ENCODE measurements around the gene TMEM174. TPM values are rescaled to one million over a fixed set of nuclear protein-coding genes. Genes with fewer than 3 reads are reported as not detected.
"Not testable (repeated sequence)": the region's sequence is repeated elsewhere in the genome, so short reads cannot be mapped to it uniquely, and the experiment has no call there.

The TMEM174 gene
- total RNA-seq, 1 donor from 2014 or later: not detected

DNA sequence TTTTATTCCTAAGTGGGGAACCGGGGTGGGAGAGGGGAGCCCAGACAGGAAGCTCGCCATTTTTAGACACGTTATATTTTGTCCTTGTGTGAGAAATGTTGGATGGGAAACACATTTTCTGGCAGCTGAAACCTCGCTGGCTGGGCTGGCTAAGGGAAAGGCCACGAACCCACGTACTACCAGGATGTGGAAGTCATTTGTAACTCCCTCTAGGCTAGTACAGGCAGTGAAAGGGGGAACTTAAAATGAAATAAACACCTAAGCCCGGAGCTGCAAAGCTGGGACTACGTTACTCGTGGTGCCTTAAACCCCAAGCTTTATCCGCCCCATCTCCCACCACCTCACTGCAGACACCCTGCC is 42.5 kb downstream of the TMEM174 start:
- TF ChIP-seq, protein P1, sequence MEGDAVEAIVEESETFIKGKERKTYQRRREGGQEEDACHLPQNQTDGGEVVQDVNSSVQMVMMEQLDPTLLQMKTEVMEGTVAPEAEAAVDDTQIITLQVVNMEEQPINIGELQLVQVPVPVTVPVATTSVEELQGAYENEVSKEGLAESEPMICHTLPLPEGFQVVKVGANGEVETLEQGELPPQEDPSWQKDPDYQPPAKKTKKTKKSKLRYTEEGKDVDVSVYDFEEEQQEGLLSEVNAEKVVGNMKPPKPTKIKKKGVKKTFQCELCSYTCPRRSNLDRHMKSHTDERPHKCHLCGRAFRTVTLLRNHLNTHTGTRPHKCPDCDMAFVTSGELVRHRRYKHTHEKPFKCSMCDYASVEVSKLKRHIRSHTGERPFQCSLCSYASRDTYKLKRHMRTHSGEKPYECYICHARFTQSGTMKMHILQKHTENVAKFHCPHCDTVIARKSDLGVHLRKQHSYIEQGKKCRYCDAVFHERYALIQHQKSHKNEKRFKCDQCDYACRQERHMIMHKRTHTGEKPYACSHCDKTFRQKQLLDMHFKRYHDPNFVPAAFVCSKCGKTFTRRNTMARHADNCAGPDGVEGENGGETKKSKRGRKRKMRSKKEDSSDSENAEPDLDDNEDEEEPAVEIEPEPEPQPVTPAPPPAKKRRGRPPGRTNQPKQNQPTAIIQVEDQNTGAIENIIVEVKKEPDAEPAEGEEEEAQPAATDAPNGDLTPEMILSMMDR (IDR thresholded peaks at IDR 0.05; ENCODE audit: insufficient read depth, low read length, poor library complexity, severe bottlenecking): no peak
- H3K4me3 ChIP-seq (ENCODE audit: low read depth, low read length): peak overlapping the region; percentile 46
- H3K27me3 ChIP-seq (ENCODE audit: control insufficient read depth, insufficient read depth, low read length): no peaks in the 10 kb centered on the region
- no peaks in the 10 kb centered on the region for H3K36me3 ChIP-seq (ENCODE audit: control insufficient read depth, insufficient read depth, low read length)
- DNase-seq (ENCODE audit: low read depth): no peak

DNA sequence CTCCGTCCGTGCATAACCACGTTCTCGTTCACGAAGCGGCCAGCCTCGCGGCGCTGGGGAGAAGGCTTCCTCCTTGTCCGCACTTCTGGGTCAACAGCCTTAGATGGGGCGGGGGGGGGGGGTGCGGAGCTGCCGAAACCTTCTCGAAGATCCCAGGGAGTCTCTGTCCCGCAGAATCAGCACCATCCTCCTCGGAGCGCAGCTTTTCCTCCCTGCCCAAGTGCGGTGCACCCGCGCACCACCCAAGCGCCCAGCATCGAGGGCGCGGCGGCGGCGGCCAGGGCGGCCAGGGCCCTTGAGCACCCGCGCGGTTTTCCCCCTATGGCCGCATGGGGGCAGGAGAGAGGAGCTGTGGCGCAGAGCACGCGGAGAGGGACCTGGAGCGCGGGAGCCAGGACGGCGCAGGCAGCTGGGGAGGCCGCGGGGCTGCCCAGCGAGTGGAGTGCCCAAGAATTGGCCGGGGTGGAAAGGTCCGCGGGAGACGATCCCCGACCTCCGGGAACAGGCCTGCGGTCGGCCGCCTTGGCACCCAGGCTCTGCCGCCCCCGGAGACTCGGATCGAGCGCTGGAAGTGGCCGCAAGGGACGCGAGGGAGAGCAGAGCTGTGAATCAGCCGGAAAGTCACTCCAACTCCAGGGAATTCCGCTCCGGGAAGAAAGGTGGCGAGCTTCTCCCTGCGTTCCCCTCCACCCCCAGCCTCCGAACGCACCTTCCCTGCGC is 43.1 kb downstream of the TMEM174 start:
- TF ChIP-seq, protein P1 (IDR thresholded peaks at IDR 0.05; ENCODE audit: insufficient read depth, low read length, poor library complexity, severe bottlenecking): peak; percentile 43
- H3K27me3 ChIP-seq (ENCODE audit: control insufficient read depth, insufficient read depth, low read length): no peaks in the 10 kb centered on the region
- H3K4me3 ChIP-seq (ENCODE audit: low read depth, low read length): peak overlapping the region; percentile 46
- DNase-seq (ENCODE audit: low read depth): no peak
- H3K36me3 ChIP-seq (ENCODE audit: control insufficient read depth, insufficient read depth, low read length): no peaks in the 10 kb centered on the region

DNA sequence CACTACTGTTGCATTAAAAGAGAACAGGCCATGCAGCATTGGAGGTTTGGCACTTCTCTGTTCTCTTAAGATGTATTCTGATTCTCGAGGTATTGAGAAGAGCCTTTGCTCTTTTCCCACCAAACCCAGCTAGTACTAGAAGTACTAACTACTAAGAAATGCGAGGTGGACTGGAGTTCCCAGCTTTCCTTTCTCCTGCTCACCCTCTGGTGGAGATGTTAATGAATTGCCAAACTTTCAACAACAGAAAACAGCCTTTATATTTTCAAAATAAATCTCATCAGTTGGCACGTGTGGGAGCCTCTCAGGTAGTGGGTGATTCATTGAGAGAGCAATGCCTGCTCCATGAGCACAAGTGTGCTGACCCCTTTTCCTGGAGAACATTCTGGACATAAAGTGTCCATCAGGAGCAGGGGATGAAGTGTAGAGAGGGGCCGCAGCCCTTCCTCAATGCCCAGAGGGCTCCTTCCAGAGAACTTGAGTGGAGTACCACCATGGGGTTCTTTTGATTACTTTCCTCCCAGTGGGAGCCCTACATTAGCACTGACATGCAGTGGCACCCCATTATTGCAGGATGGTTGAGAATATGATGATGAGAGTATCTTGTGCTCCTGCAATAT is 45.7 kb downstream of the TMEM174 start:
- no peak for DNase-seq (ENCODE audit: low read depth)
- Histone ChIP-seq H3K4me3 (ENCODE audit: low read depth, low read length) (no peak overlapping the region), H3K36me3 (ENCODE audit: control insufficient read depth, insufficient read depth, low read length) (no peaks in the 10 kb centered on the region), H3K27me3 (ENCODE audit: control insufficient read depth, insufficient read depth, low read length) (no peaks in the 10 kb centered on the region)
- TF ChIP-seq, protein P1 (IDR thresholded peaks at IDR 0.05; ENCODE audit: insufficient read depth, low read length, poor library complexity, severe bottlenecking): peak; percentile 51

DNA sequence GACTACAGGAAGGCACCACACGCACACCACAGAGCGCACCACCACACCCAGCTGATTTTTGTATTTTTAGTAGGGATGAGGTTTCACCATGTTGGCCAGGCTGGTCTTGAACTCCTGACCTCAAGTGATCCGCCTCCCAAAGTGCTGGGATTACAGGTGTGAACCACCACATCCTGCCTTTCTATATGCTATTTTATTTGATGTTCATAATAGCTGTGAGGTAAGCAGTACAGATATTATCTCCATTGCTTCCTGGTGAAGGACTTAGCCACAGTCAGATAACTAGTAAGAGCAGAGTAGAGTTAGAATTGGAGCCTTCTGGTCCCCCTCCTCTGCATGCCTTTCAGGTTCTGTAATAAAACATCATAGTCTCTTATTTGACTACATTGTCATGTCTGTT is 46.3 kb downstream of the TMEM174 start:
- H3K27me3 ChIP-seq (ENCODE audit: control insufficient read depth, insufficient read depth, low read length); H3K4me3 ChIP-seq (ENCODE audit: low read depth, low read length); DNase-seq (ENCODE audit: low read depth); H3K36me3 ChIP-seq (ENCODE audit: control insufficient read depth, insufficient read depth, low read length): not testable (repeated sequence)

DNA sequence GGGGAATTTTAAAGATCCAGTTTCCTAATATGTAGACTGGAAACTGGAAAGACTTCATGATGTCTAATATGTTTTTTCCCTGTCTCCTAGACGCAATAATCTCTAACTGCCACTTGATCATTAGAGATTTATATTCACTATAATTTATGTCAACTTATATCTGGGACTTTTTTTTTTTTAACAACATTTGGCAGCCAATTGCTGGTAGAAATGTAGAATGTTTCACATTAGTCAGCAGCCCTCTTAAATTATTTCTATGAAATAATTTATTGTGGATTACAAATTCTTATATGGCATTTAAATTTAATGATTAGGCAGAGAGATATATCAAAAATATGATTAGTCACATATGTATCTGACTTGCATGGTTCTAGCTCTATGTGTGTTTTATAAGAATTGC is 48.2 kb downstream of the TMEM174 start:
- TF ChIP-seq, protein P1 (IDR thresholded peaks at IDR 0.05; ENCODE audit: insufficient read depth, low read length, poor library complexity, severe bottlenecking): no peak
- no peak overlapping the region for H3K4me3 ChIP-seq (ENCODE audit: low read depth, low read length)
- DNase-seq (ENCODE audit: low read depth): no peak
- H3K27me3 ChIP-seq (ENCODE audit: control insufficient read depth, insufficient read depth, low read length): no peaks in the 10 kb centered on the region
- H3K36me3 ChIP-seq (ENCODE audit: control insufficient read depth, insufficient read depth, low read length): no peaks in the 10 kb centered on the region

DNA sequence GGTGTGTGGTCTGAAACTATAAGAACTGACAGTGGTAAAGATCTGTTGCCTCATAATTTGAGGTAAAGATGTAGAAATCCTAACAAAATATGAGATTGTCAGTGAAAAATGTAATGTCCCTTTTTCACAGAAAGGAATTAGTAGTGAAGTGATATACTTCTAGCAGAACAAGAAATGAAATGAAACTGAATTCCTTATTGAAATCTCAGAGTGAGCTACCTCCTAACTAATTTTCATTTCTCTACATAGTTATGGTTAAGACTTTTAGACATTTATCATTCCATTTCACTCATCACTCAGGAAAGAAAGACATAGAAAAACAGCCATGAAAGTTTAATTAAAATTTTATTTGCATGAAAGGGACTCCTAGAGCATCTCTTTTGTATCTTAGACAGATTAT is 48.7 kb downstream of the TMEM174 start:
- no peak overlapping the region for H3K4me3 ChIP-seq (ENCODE audit: low read depth, low read length)
- TF ChIP-seq, protein P1 (IDR thresholded peaks at IDR 0.05; ENCODE audit: insufficient read depth, low read length, poor library complexity, severe bottlenecking): no peak
- H3K27me3 ChIP-seq (ENCODE audit: control insufficient read depth, insufficient read depth, low read length): no peaks in the 10 kb centered on the region
- DNase-seq (ENCODE audit: low read depth): no peak
- H3K36me3 ChIP-seq (ENCODE audit: control insufficient read depth, insufficient read depth, low read length): no peaks in the 10 kb centered on the region

Data from kidney epithelial cell (primary cell).